Neural progenitor cell (in vitro differentiated cells): ENCODE data around the gene TMEM223.

Experiments
- EZH2 ChIP-seq: fragments of 200-600 bp; sonication (generic); IDR thresholded peaks from 2 replicates; pipeline ENCODE4 v1.6.1; 2017; ENCODE audit warnings: antibody characterized with exemption, mild to moderate bottlenecking, moderate library complexity
- EZH2phosphoT487 ChIP-seq: fragments of 200-600 bp; sonication (generic); IDR thresholded peaks from 2 replicates; pipeline ENCODE4 v1.6.1; 2017; ENCODE audit warnings: antibody characterized with exemption
- TF ChIP-seq, protein P1 (sequence below): fragments of 200-600 bp; sonication (generic); IDR thresholded peaks from 2 replicates; pipeline ENCODE4 v1.5.1; 2017; ENCODE audit warnings: antibody characterized with exemption, mild to moderate bottlenecking

DNA sequence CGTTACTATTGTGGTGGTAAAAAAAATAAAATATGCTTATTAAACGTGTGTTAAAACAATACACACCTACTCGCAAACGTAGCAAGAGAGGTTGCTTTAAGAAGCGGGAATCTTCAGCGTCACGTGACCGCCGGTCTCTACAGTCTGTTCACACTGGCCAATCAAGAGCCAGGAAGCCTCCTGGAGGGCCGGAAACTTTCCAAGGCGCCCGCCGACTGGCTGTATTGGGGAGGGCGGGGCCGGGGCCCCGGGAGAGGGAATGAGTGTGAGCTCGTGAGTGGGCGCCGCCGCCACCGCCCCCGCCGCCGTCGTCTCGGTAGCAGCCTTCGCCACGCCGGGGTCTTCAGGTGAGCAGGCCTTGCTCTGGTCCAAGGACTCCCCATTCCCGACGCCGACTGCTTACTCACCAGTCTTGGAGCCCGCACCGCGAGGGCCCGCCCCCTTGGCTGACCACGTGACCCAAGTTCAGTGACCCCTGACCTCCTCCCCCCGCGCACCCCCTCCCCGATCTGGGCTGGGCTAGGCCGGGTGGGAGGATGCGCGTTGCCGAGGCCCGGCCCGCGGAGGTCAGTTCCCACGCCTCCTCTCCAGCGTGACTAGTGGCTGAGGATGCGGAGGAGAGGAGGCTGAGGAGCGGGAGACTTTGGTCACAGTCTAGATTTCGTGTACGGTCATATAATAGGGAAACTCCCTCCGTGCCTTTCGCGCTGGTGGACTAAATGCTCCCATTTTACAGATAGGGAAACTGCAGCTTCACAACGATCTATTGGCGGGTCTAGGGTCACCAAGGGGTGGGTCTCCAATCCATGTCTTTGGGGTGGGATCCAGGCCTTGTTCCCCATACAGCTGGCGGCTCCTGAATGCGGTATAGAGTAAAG is 20.4 kb downstream of the TMEM223 start, which contains the start of gene TAF6L:
- TF ChIP-seq, protein P1, sequence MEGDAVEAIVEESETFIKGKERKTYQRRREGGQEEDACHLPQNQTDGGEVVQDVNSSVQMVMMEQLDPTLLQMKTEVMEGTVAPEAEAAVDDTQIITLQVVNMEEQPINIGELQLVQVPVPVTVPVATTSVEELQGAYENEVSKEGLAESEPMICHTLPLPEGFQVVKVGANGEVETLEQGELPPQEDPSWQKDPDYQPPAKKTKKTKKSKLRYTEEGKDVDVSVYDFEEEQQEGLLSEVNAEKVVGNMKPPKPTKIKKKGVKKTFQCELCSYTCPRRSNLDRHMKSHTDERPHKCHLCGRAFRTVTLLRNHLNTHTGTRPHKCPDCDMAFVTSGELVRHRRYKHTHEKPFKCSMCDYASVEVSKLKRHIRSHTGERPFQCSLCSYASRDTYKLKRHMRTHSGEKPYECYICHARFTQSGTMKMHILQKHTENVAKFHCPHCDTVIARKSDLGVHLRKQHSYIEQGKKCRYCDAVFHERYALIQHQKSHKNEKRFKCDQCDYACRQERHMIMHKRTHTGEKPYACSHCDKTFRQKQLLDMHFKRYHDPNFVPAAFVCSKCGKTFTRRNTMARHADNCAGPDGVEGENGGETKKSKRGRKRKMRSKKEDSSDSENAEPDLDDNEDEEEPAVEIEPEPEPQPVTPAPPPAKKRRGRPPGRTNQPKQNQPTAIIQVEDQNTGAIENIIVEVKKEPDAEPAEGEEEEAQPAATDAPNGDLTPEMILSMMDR = no peak
- no peak for TF ChIP-seq EZH2phosphoT487
- no peak for TF ChIP-seq EZH2
